ENCODE data around the gene PIK3C3.
A peak's percentile ranks its signal among the peaks of the same experiment; 100 is the strongest.
"Not testable (repeated sequence)": the region's sequence is repeated elsewhere in the genome, so short reads cannot be mapped to it uniquely, and the experiment has no call there.

Gene PIK3C3

GRCh38 chr18:42080340-42080739 is 125.3 kb downstream of the PIK3C3 start:
- DNase-seq, result no peak

GRCh38 chr18:42082415-42083234 is 127.6 kb downstream of the PIK3C3 start:
- DNase-seq, result no peak

- no peak for DNase-seq
These were observed 131.3 kb downstream of the PIK3C3 start for GRCh38 chr18:42086288-42086687.

- peak in 1 of 2 donors; percentile 1 for DNase-seq
These were observed 132.2 kb downstream of the PIK3C3 start for GRCh38 chr18:42087235-42087634.

- no peak for DNase-seq
These were observed 132.8 kb downstream of the PIK3C3 start for GRCh38 chr18:42087876-42088275.

- no peak for DNase-seq
These were observed 137.8 kb downstream of the PIK3C3 start for GRCh38 chr18:42092848-42093247.

- DNase-seq, result no peak
These were observed 139.8 kb downstream of the PIK3C3 start for GRCh38 chr18:42094875-42095274.

GRCh38 chr18:42095732-42096377 is 140.8 kb downstream of the PIK3C3 start:
- no peak for DNase-seq

GRCh38 chr18:42100248-42100647 is 145.2 kb downstream of the PIK3C3 start:
- DNase-seq, result no peak

- DNase-seq, result no peak
These were observed 145.9 kb downstream of the PIK3C3 start for GRCh38 chr18:42100911-42101310.

- DNase-seq, result no peak
These were observed 150.4 kb downstream of the PIK3C3 start for GRCh38 chr18:42105394-42105793.

GRCh38 chr18:42106784-42107183 is 151.8 kb downstream of the PIK3C3 start:
- DNase-seq, result no peak

- no peak for DNase-seq
These were observed 152.3 kb downstream of the PIK3C3 start for GRCh38 chr18:42107287-42107686.

- DNase-seq, result no peak
These were observed 152.8 kb downstream of the PIK3C3 start for GRCh38 chr18:42107691-42108450.

GRCh38 chr18:42112147-42112546 is 157.1 kb downstream of the PIK3C3 start:
- not testable (repeated sequence) for DNase-seq

GRCh38 chr18:42112657-42113420 is 157.8 kb downstream of the PIK3C3 start:
- DNase-seq, result no peak

- peak in 1 of 2 donors; percentile 2 for DNase-seq
These were observed 158.6 kb downstream of the PIK3C3 start for GRCh38 chr18:42113529-42114191.

GRCh38 chr18:42114310-42114943 is 159.4 kb downstream of the PIK3C3 start:
- peak; percentile 72 to 93 for DNase-seq

GRCh38 chr18:42126586-42126985 is 171.6 kb downstream of the PIK3C3 start:
- no peak for DNase-seq

GRCh38 chr18:42131066-42131929 is 176.3 kb downstream of the PIK3C3 start:
- DNase-seq, result no peak

- DNase-seq, result no peak
These were observed 176.9 kb downstream of the PIK3C3 start for GRCh38 chr18:42131930-42132244.

All from hippocampal formation (tissue), 2 donors.